Iris pigment epithelial cell (primary cell): Measurements from ENCODE around the gene ADH1B.
"Not testable (repeated sequence)": the region's sequence is repeated elsewhere in the genome, so short reads cannot be mapped to it uniquely, and the experiment has no call there.

Experiments
- DNase-seq: peaks from one replicate; pipeline ENCODE4 v3.0.0-alpha.2; 2011; ENCODE audit warnings: low read depth

Gene ADH1B

GRCh38 chr4:99324361-99324760 is 3.2 kb upstream of the ADH1B start:
- DNase-seq = no peak

- peak; percentile 58 for DNase-seq
Observed at GRCh38 chr4:99323756-99324155, 2.6 kb upstream of the ADH1B start.

- DNase-seq = not testable (repeated sequence)
Observed at GRCh38 chr4:99317811-99318210, 3.4 kb downstream of the ADH1B start.

- DNase-seq = no peak
Observed at GRCh38 chr4:99317354-99317753, 3.8 kb downstream of the ADH1B start.

GRCh38 chr4:99315839-99316238 is 5.4 kb downstream of the ADH1B start:
- DNase-seq = no peak

- DNase-seq = no peak
Observed at GRCh38 chr4:99314211-99314610, 7.0 kb downstream of the ADH1B start.

- DNase-seq = no peak
Observed at GRCh38 chr4:99310389-99310788, 10.8 kb downstream of the ADH1B start.

GRCh38 chr4:99305638-99306400 is 15.4 kb downstream of the ADH1B start:
- no peak for DNase-seq

GRCh38 chr4:99301376-99302164 is 19.6 kb downstream of the ADH1B start:
- peak; percentile 50 for DNase-seq

- DNase-seq = peak; percentile 98
Observed at GRCh38 chr4:99300934-99301333, 20.3 kb downstream of the ADH1B start.

- DNase-seq = no peak
Observed at GRCh38 chr4:99293357-99293756, 27.8 kb downstream of the ADH1B start.

- no peak for DNase-seq
Observed at GRCh38 chr4:99290848-99291786, 30.1 kb downstream of the ADH1B start, which contains the start of gene ADH1A. ADH1A (minus strand) TSS chr4:99290985; CDS start chr4:99290914, 71 bp downstream.

- DNase-seq = no peak
Observed at GRCh38 chr4:99285387-99285786, 35.8 kb downstream of the ADH1B start.

- no peak for DNase-seq
Observed at GRCh38 chr4:99282731-99283130, 38.5 kb downstream of the ADH1B start.

- DNase-seq = no peak
Observed at GRCh38 chr4:99281261-99281660, 39.9 kb downstream of the ADH1B start.

- no peak for DNase-seq
Observed at GRCh38 chr4:99276417-99276816, 44.8 kb downstream of the ADH1B start.

GRCh38 chr4:99275885-99276284 is 45.3 kb downstream of the ADH1B start:
- no peak for DNase-seq

- DNase-seq = no peak
Observed at GRCh38 chr4:99275050-99275449, 46.2 kb downstream of the ADH1B start.

GRCh38 chr4:99273704-99274103 is 47.5 kb downstream of the ADH1B start:
- DNase-seq = no peak

GRCh38 chr4:99264927-99265326 is 56.3 kb downstream of the ADH1B start:
- DNase-seq = no peak
